ENCODE measurements around the gene AGPS.
A peak's percentile ranks its signal among the peaks of the same experiment; 100 is the strongest.

Gene AGPS

DNA sequence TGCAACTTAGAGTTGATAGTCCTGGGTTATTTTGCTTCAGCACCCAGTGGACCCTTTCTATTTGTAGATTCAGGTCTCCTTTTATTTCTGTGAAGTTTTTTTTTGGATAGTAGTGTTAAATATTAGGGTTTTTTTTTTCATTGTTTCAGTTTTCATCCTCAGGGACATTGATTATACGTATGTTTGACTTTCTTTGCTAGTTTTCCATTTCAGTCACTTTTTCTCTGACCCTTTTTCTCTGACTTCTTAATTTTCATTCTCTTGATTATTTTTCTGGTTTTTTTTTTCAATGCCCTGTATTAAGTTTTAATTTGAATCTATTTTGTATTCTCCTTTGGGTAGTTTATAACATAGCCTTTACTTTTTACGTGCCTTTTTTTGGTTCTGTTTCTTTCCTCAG is 79.4 kb downstream of the AGPS start:
- Histone ChIP-seq H3K4me3 (ENCODE audit: low read depth, low read length) (no peak overlapping the region), H3K27ac (ENCODE audit: extremely low read depth, low read depth, low read length) (no peak overlapping the region), H3K36me3 (ENCODE audit: control insufficient read depth in 2 of 2, insufficient read depth in 1 of 2, low read length in 2 of 2) (peaks cover 0 to 7% of the 10 kb centered on the region in 2 experiments; a peak in 1 of 3 replicates), H3K4me1 (ENCODE audit: control insufficient read depth, insufficient read depth, low read length) (no peaks in the 10 kb centered on the region), H3K9me3 (ENCODE audit: control insufficient read depth, insufficient read depth, low read depth, low read length) (no peaks in the 10 kb centered on the region)
- ChIA-PET POLR2A (no interaction called here), CTCF (no interaction called here)
- no peak for TF ChIP-seq IKZF3 (tag by site-specific recombination; IDR thresholded peaks at IDR 0.05)
- TF ChIP-seq, protein P1, sequence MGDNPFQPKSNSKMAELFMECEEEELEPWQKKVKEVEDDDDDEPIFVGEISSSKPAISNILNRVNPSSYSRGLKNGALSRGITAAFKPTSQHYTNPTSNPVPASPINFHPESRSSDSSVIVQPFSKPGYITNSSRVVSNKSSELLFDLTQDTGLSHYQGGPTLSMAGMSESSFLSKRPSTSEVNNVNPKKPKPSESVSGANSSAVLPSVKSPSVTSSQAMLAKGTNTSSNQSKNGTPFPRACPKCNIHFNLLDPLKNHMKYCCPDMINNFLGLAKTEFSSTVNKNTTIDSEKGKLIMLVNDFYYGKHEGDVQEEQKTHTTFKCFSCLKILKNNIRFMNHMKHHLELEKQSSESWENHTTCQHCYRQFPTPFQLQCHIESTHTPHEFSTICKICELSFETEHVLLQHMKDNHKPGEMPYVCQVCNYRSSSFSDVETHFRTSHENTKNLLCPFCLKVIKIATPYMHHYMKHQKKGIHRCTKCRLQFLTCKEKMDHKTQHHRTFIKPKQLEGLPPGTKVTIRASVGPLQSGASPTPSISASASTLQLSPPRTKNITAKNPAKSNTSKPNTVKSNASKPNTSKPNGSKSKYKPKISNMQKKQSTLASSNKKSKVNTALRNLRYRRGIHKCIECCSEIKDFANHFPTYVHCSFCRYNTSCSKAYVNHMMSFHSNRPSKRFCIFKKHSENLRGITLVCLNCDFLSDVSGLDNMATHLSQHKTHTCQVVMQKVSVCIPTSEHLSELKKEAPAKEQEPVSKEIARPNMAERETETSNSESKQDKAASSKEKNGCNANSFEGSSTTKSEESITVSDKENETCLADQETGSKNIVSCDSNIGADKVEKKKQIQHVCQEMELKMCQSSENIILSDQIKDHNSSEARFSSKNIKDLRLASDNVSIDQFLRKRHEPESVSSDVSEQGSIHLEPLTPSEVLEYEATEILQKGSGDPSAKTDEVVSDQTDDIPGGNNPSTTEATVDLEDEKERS (tag by site-specific recombination; IDR thresholded peaks at IDR 0.05), result no peak
- peak; percentile 75 for TF ChIP-seq SETDB1 (IDR thresholded peaks at IDR 0.05; ENCODE audit: insufficient read length, low read length)
- TF ChIP-seq ZNF133 (tag by site-specific recombination; IDR thresholded peaks at IDR 0.05), result peak; percentile 96
- TF ChIP-seq ZNF514 (tag by site-specific recombination; IDR thresholded peaks at IDR 0.05), result no peak

DNA sequence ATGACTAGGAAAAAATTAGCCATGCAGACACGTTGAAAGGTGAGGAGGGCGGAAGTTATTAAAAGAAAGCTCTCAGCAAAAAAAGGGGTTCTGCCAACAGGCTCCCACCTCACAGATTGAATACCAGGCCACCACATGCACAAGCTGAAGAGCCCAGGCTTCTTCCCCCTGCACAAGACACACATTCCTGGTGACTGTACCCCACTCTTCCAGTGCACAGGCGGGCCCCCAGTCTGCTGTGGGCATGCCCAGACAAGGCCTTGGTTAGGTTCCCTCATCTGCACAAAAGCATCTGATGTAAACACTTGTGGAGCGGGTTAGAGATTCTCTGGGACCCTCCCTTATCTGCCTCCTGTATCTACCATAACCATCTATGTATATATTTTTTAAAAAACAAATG is 81.7 kb downstream of the AGPS start:
- Histone ChIP-seq H3K36me3 (ENCODE audit: control insufficient read depth in 2 of 2, insufficient read depth in 1 of 2, low read length in 2 of 2) (peaks cover 0 to 17% of the 10 kb centered on the region in 2 experiments; a peak in 1 of 3 replicates), H3K27ac (ENCODE audit: extremely low read depth, low read depth, low read length) (no peak overlapping the region), H3K4me1 (ENCODE audit: control insufficient read depth, insufficient read depth, low read length) (no peaks in the 10 kb centered on the region), H3K4me3 (ENCODE audit: low read depth, low read length) (no peak overlapping the region), H3K9me3 (ENCODE audit: control insufficient read depth, insufficient read depth, low read depth, low read length) (no peaks in the 10 kb centered on the region)
- TF ChIP-seq ZNF785 (tag by site-specific recombination; IDR thresholded peaks at IDR 0.05) (no peak), ZNF157 (tag by site-specific recombination; IDR thresholded peaks at IDR 0.05) (no peak), ZNF747 (tag by site-specific recombination; IDR thresholded peaks at IDR 0.05) (no peak), FEZF1 (tag by site-specific recombination; IDR thresholded peaks at IDR 0.05) (no peak)
- TF ChIP-seq, protein P2, sequence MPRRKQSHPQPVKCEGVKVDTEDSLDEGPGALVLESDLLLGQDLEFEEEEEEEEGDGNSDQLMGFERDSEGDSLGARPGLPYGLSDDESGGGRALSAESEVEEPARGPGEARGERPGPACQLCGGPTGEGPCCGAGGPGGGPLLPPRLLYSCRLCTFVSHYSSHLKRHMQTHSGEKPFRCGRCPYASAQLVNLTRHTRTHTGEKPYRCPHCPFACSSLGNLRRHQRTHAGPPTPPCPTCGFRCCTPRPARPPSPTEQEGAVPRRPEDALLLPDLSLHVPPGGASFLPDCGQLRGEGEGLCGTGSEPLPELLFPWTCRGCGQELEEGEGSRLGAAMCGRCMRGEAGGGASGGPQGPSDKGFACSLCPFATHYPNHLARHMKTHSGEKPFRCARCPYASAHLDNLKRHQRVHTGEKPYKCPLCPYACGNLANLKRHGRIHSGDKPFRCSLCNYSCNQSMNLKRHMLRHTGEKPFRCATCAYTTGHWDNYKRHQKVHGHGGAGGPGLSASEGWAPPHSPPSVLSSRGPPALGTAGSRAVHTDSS (tag by site-specific recombination; IDR thresholded peaks at IDR 0.05), result no peak
- POLR2A ChIA-PET, result no interaction called here
- CTCF ChIA-PET, result interaction anchor here (0.6 to 0.8 kb wide), 2 partner anchors 211 to 550 kb away, joined by 3 to 4 read pairs; no protein-coding TSS in a partner anchor

DNA sequence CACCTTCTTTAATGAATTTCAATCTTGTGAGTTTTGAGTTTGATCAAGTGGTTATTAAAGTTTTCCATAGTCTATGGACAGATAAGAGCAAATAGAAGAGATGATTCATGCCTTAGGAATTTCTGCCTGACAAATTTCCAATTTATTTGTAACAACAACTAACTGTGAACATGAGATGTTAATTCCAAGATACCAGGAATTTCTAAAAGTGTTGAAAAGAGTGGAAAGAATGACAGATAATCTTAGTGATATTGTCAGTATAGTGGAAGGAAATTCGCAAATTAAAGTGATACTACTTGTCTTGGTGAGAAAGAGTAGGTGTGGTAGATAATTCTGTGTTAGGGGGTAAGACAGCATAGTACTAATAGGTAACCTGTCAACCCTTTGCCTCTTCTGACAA is 82.4 kb downstream of the AGPS start:
- H3K9me3 ChIP-seq (ENCODE audit: control insufficient read depth, insufficient read depth, low read depth, low read length), result no peaks in the 10 kb centered on the region
- no peak overlapping the region for H3K27ac ChIP-seq (ENCODE audit: extremely low read depth, low read depth, low read length)
- TF ChIP-seq, protein P3, sequence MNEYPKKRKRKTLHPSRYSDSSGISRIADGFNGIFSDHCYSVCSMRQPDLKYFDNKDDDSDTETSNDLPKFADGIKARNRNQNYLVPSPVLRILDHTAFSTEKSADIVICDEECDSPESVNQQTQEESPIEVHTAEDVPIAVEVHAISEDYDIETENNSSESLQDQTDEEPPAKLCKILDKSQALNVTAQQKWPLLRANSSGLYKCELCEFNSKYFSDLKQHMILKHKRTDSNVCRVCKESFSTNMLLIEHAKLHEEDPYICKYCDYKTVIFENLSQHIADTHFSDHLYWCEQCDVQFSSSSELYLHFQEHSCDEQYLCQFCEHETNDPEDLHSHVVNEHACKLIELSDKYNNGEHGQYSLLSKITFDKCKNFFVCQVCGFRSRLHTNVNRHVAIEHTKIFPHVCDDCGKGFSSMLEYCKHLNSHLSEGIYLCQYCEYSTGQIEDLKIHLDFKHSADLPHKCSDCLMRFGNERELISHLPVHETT (tag by site-specific recombination; IDR thresholded peaks at IDR 0.05), result no peak
- TF ChIP-seq ZNF701 (tag by site-specific recombination; IDR thresholded peaks at IDR 0.05) (no peak), ZNF658 (tag by site-specific recombination; IDR thresholded peaks at IDR 0.05) (no peak), HOXC10 (CRISPR knock-in tag; IDR thresholded peaks at IDR 0.05) (no peak), ZNF768 (tag by site-specific recombination; IDR thresholded peaks at IDR 0.05) (no peak), ZNF433 (tag by site-specific recombination; IDR thresholded peaks at IDR 0.05; ENCODE audit: low read depth) (no peak), ZNF621 (tag by site-specific recombination; IDR thresholded peaks at IDR 0.05) (no peak)
- TF ChIP-seq, protein P4, sequence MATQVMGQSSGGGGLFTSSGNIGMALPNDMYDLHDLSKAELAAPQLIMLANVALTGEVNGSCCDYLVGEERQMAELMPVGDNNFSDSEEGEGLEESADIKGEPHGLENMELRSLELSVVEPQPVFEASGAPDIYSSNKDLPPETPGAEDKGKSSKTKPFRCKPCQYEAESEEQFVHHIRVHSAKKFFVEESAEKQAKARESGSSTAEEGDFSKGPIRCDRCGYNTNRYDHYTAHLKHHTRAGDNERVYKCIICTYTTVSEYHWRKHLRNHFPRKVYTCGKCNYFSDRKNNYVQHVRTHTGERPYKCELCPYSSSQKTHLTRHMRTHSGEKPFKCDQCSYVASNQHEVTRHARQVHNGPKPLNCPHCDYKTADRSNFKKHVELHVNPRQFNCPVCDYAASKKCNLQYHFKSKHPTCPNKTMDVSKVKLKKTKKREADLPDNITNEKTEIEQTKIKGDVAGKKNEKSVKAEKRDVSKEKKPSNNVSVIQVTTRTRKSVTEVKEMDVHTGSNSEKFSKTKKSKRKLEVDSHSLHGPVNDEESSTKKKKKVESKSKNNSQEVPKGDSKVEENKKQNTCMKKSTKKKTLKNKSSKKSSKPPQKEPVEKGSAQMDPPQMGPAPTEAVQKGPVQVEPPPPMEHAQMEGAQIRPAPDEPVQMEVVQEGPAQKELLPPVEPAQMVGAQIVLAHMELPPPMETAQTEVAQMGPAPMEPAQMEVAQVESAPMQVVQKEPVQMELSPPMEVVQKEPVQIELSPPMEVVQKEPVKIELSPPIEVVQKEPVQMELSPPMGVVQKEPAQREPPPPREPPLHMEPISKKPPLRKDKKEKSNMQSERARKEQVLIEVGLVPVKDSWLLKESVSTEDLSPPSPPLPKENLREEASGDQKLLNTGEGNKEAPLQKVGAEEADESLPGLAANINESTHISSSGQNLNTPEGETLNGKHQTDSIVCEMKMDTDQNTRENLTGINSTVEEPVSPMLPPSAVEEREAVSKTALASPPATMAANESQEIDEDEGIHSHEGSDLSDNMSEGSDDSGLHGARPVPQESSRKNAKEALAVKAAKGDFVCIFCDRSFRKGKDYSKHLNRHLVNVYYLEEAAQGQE (tag by site-specific recombination; IDR thresholded peaks at IDR 0.05), result no peak
- TF ChIP-seq, protein P5, sequence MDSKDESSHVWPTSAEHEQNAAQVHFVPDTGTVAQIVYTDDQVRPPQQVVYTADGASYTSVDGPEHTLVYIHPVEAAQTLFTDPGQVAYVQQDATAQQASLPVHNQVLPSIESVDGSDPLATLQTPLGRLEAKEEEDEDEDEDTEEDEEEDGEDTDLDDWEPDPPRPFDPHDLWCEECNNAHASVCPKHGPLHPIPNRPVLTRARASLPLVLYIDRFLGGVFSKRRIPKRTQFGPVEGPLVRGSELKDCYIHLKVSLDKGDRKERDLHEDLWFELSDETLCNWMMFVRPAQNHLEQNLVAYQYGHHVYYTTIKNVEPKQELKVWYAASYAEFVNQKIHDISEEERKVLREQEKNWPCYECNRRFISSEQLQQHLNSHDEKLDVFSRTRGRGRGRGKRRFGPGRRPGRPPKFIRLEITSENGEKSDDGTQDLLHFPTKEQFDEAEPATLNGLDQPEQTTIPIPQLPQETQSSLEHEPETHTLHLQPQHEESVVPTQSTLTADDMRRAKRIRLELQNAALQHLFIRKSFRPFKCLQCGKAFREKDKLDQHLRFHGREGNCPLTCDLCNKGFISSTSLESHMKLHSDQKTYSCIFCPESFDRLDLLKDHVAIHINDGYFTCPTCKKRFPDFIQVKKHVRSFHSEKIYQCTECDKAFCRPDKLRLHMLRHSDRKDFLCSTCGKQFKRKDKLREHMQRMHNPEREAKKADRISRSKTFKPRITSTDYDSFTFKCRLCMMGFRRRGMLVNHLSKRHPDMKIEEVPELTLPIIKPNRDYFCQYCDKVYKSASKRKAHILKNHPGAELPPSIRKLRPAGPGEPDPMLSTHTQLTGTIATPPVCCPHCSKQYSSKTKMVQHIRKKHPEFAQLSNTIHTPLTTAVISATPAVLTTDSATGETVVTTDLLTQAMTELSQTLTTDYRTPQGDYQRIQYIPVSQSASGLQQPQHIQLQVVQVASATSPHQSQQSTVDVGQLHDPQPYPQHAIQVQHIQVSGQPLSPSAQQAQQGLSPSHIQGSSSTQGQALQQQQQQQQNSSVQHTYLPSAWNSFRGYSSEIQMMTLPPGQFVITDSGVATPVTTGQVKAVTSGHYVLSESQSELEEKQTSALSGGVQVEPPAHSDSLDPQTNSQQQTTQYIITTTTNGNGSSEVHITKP (tag by site-specific recombination; IDR thresholded peaks at IDR 0.05), result no peak
- no peaks in the 10 kb centered on the region for H3K4me1 ChIP-seq (ENCODE audit: control insufficient read depth, insufficient read depth, low read length)
- H3K36me3 ChIP-seq (ENCODE audit: control insufficient read depth in 2 of 2, insufficient read depth in 1 of 2, low read length in 2 of 2), result peaks cover 0 to 14% of the 10 kb centered on the region in 2 experiments; a peak in 1 of 3 replicates
- CTCF ChIA-PET, result interaction anchor here (0.8 kb wide), 1 partner anchor 549 kb away, joined by 4 read pairs; no protein-coding TSS in a partner anchor
- POLR2A ChIA-PET, result no interaction called here
- no peak overlapping the region for H3K4me3 ChIP-seq (ENCODE audit: low read depth, low read length)

Data from HEK293 (cell line).